Measurements from ENCODE around the gene DTHD1.

Gene DTHD1

DNA sequence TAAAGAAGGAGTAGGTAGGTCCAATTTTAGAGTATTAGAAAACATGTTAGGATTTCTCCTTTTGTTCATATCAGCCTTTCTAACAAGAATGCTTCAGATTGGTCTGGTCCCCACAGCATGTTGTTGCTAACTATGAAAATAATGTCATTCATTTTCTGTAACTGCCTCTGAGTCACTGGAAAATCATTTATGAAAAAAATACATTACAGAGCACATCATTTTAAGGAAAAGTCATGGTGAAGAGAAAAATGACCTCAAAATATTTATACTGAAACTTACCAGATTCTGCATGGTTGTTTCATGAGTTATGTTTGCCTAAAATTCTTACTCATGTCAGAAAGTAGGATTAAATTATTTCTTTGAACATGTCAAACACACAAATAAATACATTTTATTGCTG lies 35.2 kb downstream of the DTHD1 start:
- Histone ChIP-seq H3K4me1 (ENCODE audit: insufficient read depth, low read length) (no peaks in the 10 kb centered on the region), H3K9ac (ENCODE audit: low read depth, low read length) (no peak overlapping the region), H3K36me3 (ENCODE audit: insufficient read depth, low read length) (no peaks in the 10 kb centered on the region), H3K9me3 (ENCODE audit: control insufficient read depth, insufficient read depth, low read length) (no peaks in the 10 kb centered on the region)

DNA sequence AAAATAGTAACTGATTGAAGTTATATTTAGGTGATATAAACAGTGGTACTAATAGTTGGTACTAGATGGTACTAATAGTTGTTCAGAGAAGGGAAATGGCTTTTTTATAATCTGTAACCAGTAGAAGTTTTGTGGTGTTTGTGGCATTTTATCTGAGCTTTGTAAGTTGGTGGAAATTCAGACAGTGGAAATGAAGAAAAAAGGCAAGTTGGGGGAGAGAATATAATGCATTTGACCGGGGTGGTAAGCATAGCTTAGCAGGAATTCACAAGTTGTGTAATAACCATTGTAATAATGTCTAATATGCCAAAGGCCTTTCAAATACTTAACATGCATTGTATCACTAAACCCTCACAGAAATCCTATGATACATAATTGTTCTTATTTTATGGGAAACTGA lies 36.3 kb downstream of the DTHD1 start:
- H3K4me1 ChIP-seq (ENCODE audit: insufficient read depth, low read length): no peaks in the 10 kb centered on the region
- H3K36me3 ChIP-seq (ENCODE audit: insufficient read depth, low read length): no peaks in the 10 kb centered on the region

DNA sequence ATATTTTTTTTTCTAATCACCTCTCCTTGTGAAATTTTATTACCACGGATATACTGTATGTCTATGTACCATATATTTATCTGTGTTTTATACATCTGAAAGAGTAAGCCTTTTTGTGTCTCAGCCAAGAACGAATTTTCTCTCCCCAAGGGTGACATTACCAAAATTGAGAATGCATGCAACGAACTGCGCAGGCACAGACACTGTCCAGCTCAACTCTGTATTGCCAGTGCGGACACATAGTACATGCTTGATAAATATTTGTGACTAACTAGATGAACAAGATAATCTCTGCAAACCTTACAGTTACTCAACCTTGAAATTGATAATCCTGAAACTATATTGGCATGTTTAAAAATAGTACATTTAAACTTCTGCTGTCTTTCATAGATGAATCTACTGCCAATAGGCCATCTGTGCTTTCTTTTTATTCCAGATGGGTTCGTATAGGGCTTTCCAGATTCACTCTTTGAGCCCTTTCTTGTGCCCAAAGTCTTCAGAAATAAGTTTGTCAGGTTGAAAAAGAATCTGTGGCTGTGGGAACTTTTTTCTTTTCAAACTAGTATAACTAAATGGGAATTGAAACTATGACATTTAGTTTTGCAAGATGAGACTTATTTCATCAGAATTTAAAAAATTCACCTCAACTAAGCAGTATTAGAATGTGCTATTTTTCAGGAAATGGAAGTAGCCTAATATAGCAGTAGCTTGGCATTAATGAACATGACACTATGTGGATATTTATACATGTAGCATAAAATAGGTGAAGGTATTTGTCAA lies 38.9 kb downstream of the DTHD1 start:
- Histone ChIP-seq H3K9ac (ENCODE audit: low read depth, low read length) (no peak overlapping the region), H3K36me3 (ENCODE audit: insufficient read depth, low read length) (no peaks in the 10 kb centered on the region), H3K9me3 (ENCODE audit: control insufficient read depth, insufficient read depth, low read length) (no peaks in the 10 kb centered on the region), H3K4me1 (ENCODE audit: insufficient read depth, low read length) (no peaks in the 10 kb centered on the region)

More for the DNA sequence above, 36.3 kb downstream of the DTHD1 start:
- H3K9ac ChIP-seq (ENCODE audit: low read depth, low read length): no peak overlapping the region
- no peaks in the 10 kb centered on the region for H3K9me3 ChIP-seq (ENCODE audit: control insufficient read depth, insufficient read depth, low read length)

DNA sequence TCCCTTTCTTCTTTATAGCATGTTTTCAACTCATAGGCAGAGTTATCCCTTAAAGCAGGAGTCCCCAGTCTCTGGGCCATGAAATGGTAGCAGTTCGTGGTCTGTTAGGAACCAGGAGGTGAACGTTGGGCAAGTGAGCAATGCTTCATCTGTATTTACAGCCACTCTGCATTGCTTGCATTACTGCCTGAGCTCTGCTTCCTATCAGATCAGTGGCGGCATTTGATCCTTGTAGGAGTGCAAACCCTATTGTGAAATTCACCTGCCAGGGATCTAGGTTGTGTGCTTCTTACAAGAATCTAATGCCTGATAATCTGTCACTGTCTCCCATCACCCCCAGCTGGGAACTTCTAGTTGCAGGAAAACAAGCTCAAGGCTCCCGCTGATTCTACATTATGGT lies 39.8 kb downstream of the DTHD1 start:
- no peaks in the 10 kb centered on the region for H3K36me3 ChIP-seq (ENCODE audit: insufficient read depth, low read length)
- H3K9ac ChIP-seq (ENCODE audit: low read depth, low read length): no peak overlapping the region
- H3K4me1 ChIP-seq (ENCODE audit: insufficient read depth, low read length): no peaks in the 10 kb centered on the region
- no peaks in the 10 kb centered on the region for H3K9me3 ChIP-seq (ENCODE audit: control insufficient read depth, insufficient read depth, low read length)

GRCh38 chr4:36322921-36323354 lies 41.5 kb downstream of the DTHD1 start:
- H3K4me1 ChIP-seq (ENCODE audit: insufficient read depth, low read length): no peaks in the 10 kb centered on the region
- no peaks in the 10 kb centered on the region for H3K9me3 ChIP-seq (ENCODE audit: control insufficient read depth, insufficient read depth, low read length)
- H3K36me3 ChIP-seq (ENCODE audit: insufficient read depth, low read length): no peaks in the 10 kb centered on the region
- H3K9ac ChIP-seq (ENCODE audit: low read depth, low read length): no peak overlapping the region

DNA sequence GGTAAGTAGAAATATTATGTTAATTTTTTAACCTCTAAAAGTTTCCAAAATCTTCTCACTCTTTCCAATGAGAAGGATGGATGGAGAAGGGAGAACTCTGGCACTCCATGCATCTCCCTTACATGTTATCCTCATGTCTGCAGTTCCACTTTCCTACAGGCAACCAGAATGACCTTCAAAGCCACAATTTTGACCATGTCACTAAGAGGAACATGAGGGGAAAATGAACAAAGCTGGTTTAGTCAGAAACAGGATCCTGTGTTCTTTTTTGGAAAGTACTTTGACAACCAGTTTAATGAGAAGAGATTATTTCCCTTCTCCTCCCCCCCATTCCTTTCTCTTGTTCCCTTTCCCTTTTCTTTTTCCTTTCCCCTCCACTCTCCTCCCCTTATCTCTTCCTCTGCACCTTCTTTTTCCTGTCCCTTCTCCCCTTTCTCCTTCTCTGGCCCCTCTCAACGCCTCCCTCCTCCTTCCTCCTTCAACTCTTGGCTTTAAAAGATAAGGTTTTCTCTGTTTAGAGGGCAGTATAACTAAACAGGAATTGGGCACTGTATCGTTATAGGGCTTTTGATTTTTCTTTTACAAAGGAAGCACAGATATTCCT lies 42.5 kb downstream of the DTHD1 start:
- Histone ChIP-seq H3K9ac (ENCODE audit: low read depth, low read length) (no peak overlapping the region), H3K36me3 (ENCODE audit: insufficient read depth, low read length) (no peaks in the 10 kb centered on the region), H3K4me1 (ENCODE audit: insufficient read depth, low read length) (no peaks in the 10 kb centered on the region), H3K9me3 (ENCODE audit: control insufficient read depth, insufficient read depth, low read length) (no peaks in the 10 kb centered on the region)

DNA sequence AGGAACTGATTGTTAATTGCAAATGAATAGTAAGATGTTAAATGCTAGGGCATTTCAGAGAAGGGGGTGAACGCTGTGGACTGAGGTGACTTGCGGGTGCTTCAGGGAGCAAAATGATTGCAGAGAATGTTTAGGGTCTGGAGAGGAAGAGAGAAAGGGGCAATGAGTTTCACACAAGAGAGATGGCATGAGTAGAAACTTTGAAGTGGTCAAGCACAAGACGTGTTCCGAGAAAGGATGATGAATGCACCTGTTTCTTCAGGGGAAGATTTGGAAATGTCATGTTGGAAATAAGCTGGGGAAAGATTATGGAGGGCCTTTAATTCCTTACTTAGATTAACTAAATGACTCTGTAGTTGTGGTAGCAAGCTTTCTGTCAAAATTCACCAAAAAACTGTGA lies 43.4 kb downstream of the DTHD1 start:
- Histone ChIP-seq H3K4me1 (ENCODE audit: insufficient read depth, low read length) (no peaks in the 10 kb centered on the region), H3K36me3 (ENCODE audit: insufficient read depth, low read length) (no peaks in the 10 kb centered on the region), H3K9me3 (ENCODE audit: control insufficient read depth, insufficient read depth, low read length) (no peaks in the 10 kb centered on the region), H3K9ac (ENCODE audit: low read depth, low read length) (no peak overlapping the region)

GRCh38 chr4:36325499-36325898 lies 44.1 kb downstream of the DTHD1 start:
- Histone ChIP-seq H3K4me1 (ENCODE audit: insufficient read depth, low read length) (no peaks in the 10 kb centered on the region), H3K9ac (ENCODE audit: low read depth, low read length) (no peak overlapping the region), H3K36me3 (ENCODE audit: insufficient read depth, low read length) (no peaks in the 10 kb centered on the region), H3K9me3 (ENCODE audit: control insufficient read depth, insufficient read depth, low read length) (no peaks in the 10 kb centered on the region)

DNA sequence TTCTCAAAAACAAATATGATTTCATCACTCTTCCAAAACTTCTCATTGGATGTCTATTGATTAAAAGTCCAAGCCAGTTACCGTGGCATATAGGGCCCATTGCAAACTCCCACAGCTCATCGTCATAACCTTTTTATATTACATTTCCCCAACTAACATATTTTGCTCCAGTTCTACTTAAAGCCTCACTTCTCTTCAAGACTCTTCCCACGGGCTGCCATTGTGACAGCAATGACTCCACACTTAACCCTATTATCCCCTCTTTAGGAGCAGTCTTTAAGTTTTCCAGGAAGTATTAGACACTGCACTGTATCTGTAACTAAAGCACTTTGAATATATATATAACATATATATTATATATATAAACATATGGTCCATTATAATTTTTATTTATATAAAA lies 44.5 kb downstream of the DTHD1 start:
- no peak overlapping the region for H3K9ac ChIP-seq (ENCODE audit: low read depth, low read length)
- H3K9me3 ChIP-seq (ENCODE audit: control insufficient read depth, insufficient read depth, low read length): no peaks in the 10 kb centered on the region
- H3K4me1 ChIP-seq (ENCODE audit: insufficient read depth, low read length): no peaks in the 10 kb centered on the region
- no peaks in the 10 kb centered on the region for H3K36me3 ChIP-seq (ENCODE audit: insufficient read depth, low read length)

GRCh38 chr4:36326476-36327029 lies 45.1 kb downstream of the DTHD1 start:
- Histone ChIP-seq H3K36me3 (ENCODE audit: insufficient read depth, low read length) (no peaks in the 10 kb centered on the region), H3K4me1 (ENCODE audit: insufficient read depth, low read length) (no peaks in the 10 kb centered on the region), H3K9ac (ENCODE audit: low read depth, low read length) (no peak overlapping the region)

DNA sequence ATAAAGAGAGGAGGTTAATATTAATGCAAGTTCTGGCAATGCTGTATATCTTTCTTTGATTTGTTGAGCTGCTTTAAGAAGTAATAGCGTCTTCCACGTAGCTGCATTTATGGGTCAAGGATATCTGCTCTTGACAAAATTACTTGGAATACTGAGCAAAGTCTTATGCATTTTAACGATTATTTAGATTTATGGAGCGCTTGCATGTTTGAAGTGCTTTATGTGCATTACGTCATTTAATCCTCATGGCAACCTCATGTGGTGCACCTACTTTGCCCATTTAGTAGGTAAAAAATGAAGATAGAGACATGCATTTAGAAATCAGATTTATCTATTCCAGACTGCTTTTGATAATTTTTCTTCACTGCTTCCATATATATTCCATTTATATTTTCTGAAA lies 46.0 kb downstream of the DTHD1 start:
- H3K36me3 ChIP-seq (ENCODE audit: insufficient read depth, low read length): no peaks in the 10 kb centered on the region
- H3K9me3 ChIP-seq (ENCODE audit: control insufficient read depth, insufficient read depth, low read length): no peaks in the 10 kb centered on the region

More at GRCh38 chr4:36326476-36327029, 45.1 kb downstream of the DTHD1 start:
- H3K9me3 ChIP-seq (ENCODE audit: control insufficient read depth, insufficient read depth, low read length): no peaks in the 10 kb centered on the region

GRCh38 chr4:36328130-36328529 lies 46.7 kb downstream of the DTHD1 start:
- no peaks in the 10 kb centered on the region for H3K36me3 ChIP-seq (ENCODE audit: insufficient read depth, low read length)
- no peaks in the 10 kb centered on the region for H3K9me3 ChIP-seq (ENCODE audit: control insufficient read depth, insufficient read depth, low read length)
- no peaks in the 10 kb centered on the region; the same call in 1 of the 2 replicates for H3K4me1 ChIP-seq (ENCODE audit: insufficient read depth, low read length)
- H3K9ac ChIP-seq (ENCODE audit: low read depth, low read length): no peak overlapping the region

More for the DNA sequence above, 46.0 kb downstream of the DTHD1 start:
- no peaks in the 10 kb centered on the region; the same call in 1 of the 2 replicates for H3K4me1 ChIP-seq (ENCODE audit: insufficient read depth, low read length)
- no peak overlapping the region for H3K9ac ChIP-seq (ENCODE audit: low read depth, low read length)

DNA sequence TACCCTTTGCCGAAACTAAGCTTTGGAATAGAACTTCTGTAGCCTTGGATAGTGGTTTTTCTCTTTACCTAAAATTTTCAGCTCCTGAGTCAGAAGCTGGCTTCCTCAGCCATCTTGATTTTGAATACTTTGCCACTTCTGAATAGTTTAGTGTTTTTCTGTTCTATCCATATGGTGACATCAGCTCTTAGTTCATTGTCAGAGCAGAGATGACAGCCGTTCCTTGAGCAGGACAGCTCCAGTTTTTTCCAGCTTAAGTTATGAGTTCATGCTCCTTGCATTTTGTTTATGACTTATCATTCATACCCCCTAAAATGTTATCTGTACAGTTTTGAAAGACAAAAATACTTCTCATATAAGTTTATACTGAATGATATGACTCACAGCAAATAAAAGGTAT lies 47.8 kb downstream of the DTHD1 start:
- Histone ChIP-seq H3K9me3 (ENCODE audit: control insufficient read depth, insufficient read depth, low read length) (no peaks in the 10 kb centered on the region), H3K9ac (ENCODE audit: low read depth, low read length) (no peak overlapping the region), H3K4me1 (ENCODE audit: insufficient read depth, low read length) (no peaks in the 10 kb centered on the region; the same call in 1 of the 2 replicates), H3K36me3 (ENCODE audit: insufficient read depth, low read length) (no peaks in the 10 kb centered on the region)

GRCh38 chr4:36330796-36331195 lies 49.4 kb downstream of the DTHD1 start:
- no peaks in the 10 kb centered on the region; the same call in 1 of the 2 replicates for H3K4me1 ChIP-seq (ENCODE audit: insufficient read depth, low read length)
- H3K9ac ChIP-seq (ENCODE audit: low read depth, low read length): no peak overlapping the region
- no peaks in the 10 kb centered on the region for H3K9me3 ChIP-seq (ENCODE audit: control insufficient read depth, insufficient read depth, low read length)
- no peaks in the 10 kb centered on the region for H3K36me3 ChIP-seq (ENCODE audit: insufficient read depth, low read length)
